ENCODE measurements around the gene ADARB2.

DNA sequence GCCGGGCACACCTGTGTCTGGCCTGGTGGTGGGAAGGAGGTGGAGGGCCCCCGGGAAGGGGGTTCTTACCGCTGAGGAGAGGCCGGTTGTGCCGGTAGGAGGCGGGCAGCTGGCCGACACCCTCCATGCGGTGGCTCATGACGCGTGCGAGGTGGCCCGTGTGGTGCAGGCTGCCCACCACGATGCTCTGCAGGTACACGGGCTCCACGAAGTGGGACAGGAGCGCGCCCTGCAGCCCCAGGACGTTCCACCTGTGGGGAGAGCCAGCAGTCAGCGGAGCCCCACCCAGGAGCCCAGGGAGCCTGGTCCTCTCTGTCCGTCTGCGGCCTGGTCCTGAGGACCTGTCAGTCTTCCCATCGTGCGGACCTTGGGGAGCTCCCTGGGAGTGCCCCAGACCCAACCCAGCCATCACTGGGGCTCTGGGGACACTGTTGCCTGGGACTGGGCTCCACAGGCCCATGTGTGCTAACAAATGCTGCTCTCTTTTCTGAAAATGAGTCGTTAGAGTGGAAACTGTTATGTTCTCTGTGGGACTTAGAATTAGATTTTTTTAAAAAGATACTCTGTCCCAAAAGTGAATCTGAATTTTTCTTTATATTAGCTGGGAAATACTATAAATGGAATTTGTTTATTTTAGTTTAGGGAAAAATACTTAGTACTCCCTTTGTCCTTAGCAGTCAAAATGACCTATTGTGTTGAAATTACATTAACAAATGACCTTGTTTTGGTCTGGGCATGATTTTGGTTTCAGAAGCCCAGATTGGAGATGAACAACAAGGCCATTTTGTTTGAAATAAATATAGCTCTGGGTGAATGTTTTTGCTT lies 537.2 kb downstream of the ADARB2 start:
- TF ChIP-seq, protein P1, sequence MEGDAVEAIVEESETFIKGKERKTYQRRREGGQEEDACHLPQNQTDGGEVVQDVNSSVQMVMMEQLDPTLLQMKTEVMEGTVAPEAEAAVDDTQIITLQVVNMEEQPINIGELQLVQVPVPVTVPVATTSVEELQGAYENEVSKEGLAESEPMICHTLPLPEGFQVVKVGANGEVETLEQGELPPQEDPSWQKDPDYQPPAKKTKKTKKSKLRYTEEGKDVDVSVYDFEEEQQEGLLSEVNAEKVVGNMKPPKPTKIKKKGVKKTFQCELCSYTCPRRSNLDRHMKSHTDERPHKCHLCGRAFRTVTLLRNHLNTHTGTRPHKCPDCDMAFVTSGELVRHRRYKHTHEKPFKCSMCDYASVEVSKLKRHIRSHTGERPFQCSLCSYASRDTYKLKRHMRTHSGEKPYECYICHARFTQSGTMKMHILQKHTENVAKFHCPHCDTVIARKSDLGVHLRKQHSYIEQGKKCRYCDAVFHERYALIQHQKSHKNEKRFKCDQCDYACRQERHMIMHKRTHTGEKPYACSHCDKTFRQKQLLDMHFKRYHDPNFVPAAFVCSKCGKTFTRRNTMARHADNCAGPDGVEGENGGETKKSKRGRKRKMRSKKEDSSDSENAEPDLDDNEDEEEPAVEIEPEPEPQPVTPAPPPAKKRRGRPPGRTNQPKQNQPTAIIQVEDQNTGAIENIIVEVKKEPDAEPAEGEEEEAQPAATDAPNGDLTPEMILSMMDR (IDR thresholded peaks at IDR 0.05) = no peak
- TF ChIP-seq POLR2A (IDR thresholded peaks at IDR 0.05) = no peak

All from Peyer's patch (tissue), 4 donors.